Gastroesophageal sphincter (tissue), 4 donors: ENCODE measurements around the gene C17orf114.
A peak's percentile ranks its signal among the peaks of the same experiment; 100 is the strongest.

Experiments
- ATAC-seq: fragments of 150-250 bp; one replicate; pipeline ENCODE4 v1.9.1; 2016; ENCODE audit warnings: mild to moderate bottlenecking, moderate library complexity
- H3K27ac ChIP-seq, 4 donors: fragments of 200-600 bp; sonication (generic) in 3 of 4; 1 replicate in 3 of 4; 2 replicates in 1 of 4; pipeline ENCODE4 v1.5.1; 2016 to 2019
- H3K27me3 ChIP-seq: fragments of 200-600 bp; sonication (generic); one replicate; pipeline ENCODE4 v1.5.1; 2019
- H3K36me3 ChIP-seq, 2 donors: fragments of 200-600 bp; sonication (generic); one replicate each; pipeline ENCODE4 v1.5.1; 2019; ENCODE audit warnings: control low read depth in 1 of 2
- H3K4me1 ChIP-seq, 3 donors: fragments of 200-600 bp; sonication (generic); 1 replicate in 2 of 3; 2 replicates in 1 of 3; pipeline ENCODE4 v1.5.1; 2016 to 2019; ENCODE audit warnings: control low read depth in 2 of 3
- H3K4me3 ChIP-seq, 2 donors: fragments of 200-600 bp; sonication (generic); one replicate each; pipeline ENCODE4 v1.5.1; 2019; ENCODE audit warnings: mild to moderate bottlenecking in 1 of 2, moderate library complexity in 1 of 2
- H3K9me3 ChIP-seq, 3 donors: fragments of 200-600 bp; sonication (generic); one replicate each; pipeline ENCODE4 v1.5.1; 2017 to 2019; ENCODE audit warnings: control low read depth in 2 of 3
- EP300 ChIP-seq: sonication (generic); formaldehyde crosslinking; IDR thresholded peaks from one replicate; pipeline ENCODE4 v1.6.1; 2017; ENCODE audit warnings: antibody characterized with exemption, mild to moderate bottlenecking
- POLR2A ChIP-seq, 2 donors: fragments of 450-650 bp; IDR thresholded peaks; one replicate each; pipeline ENCODE4 v1.6.1; 2017; ENCODE audit warnings: antibody characterized with exemption in 2 of 2, mild to moderate bottlenecking in 2 of 2, moderate library complexity in 1 of 2
- POLR2AphosphoS5 ChIP-seq: sonication (generic); formaldehyde crosslinking; IDR thresholded peaks from one replicate; pipeline ENCODE4 v1.6.1; 2017; ENCODE audit warnings: antibody characterized with exemption
- WGBS, 2 donors: methylation state at CpG; one replicate each; pipeline ENCODE4 v1.1.5; 2018; ENCODE audit warnings: low coverage in 1 of 2; 5-methylcytosine and 5-hydroxymethylcytosine counted together
- TF ChIP-seq, protein P1 (sequence below), 4 experiments: fragments of 200-600 bp in 2 of 4; fragments of 450-650 bp in 2 of 4; sonication (generic) in 1 of 4; IDR thresholded peaks; one replicate each; pipeline ENCODE4 v1.5.1; 2017 to 2019; ENCODE audit warnings: antibody characterized with exemption in 4 of 4, mild to moderate bottlenecking in 2 of 4, moderate library complexity in 2 of 4

Gene C17orf114

GRCh38 chr17:4785311-4786105 is 16.6 kb downstream of the C17orf114 start:
- Histone ChIP-seq H3K4me3 (peak overlapping the region in 1 of 2 donors; percentile 41), H3K9me3 (no peaks in the 10 kb centered on the region), H3K4me1 (peaks cover 0 to 49% (median 28%) of the 10 kb centered on the region in 3 donors), H3K27me3 (peaks cover 57% of the 10 kb centered on the region), H3K36me3 (no peaks in the 10 kb centered on the region), H3K27ac (peak overlapping the region in 2 of 4 donors; percentile 35 to 45)
- ATAC-seq: no peak
- TF ChIP-seq, protein P1, sequence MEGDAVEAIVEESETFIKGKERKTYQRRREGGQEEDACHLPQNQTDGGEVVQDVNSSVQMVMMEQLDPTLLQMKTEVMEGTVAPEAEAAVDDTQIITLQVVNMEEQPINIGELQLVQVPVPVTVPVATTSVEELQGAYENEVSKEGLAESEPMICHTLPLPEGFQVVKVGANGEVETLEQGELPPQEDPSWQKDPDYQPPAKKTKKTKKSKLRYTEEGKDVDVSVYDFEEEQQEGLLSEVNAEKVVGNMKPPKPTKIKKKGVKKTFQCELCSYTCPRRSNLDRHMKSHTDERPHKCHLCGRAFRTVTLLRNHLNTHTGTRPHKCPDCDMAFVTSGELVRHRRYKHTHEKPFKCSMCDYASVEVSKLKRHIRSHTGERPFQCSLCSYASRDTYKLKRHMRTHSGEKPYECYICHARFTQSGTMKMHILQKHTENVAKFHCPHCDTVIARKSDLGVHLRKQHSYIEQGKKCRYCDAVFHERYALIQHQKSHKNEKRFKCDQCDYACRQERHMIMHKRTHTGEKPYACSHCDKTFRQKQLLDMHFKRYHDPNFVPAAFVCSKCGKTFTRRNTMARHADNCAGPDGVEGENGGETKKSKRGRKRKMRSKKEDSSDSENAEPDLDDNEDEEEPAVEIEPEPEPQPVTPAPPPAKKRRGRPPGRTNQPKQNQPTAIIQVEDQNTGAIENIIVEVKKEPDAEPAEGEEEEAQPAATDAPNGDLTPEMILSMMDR (IDR thresholded peaks at IDR 0.05): no peak
- 13% methylated on average over 15 of the region's 61 CpGs; no CpG with 5 or more reads in 1 of the 2 donors for WGBS, 2 donors

DNA sequence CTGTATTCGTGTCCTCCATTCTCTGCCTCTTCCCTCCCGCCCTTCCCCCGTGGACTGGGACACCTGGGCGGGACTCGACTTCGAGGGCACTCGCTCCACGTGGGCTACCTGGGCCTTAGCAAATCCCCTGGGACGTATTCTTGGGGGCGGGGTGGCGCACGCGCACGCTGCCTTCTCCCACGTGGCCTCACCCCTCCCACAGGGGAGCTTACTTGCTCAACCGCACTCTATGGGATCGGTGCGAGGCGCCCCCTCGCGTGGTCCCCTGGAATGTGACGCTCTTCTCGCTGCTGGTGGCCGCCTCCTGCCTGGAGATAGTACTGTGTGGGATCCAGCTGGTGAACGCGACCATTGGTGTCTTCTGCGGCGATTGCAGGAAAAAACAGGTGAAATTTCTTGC is 19.5 kb downstream of the C17orf114 start:
- WGBS, 2 donors: no CpG with 5 or more reads among the region's 28 CpGs
- H3K27me3 ChIP-seq: peaks cover 84% of the 10 kb centered on the region
- H3K36me3 ChIP-seq: no peaks in the 10 kb centered on the region
- TF ChIP-seq POLR2AphosphoS5: no peak
- TF ChIP-seq, protein P1 (IDR thresholded peaks at IDR 0.05): no peak
- TF ChIP-seq POLR2A (IDR thresholded peaks at IDR 0.05): no peak
- TF ChIP-seq EP300: no peak
- ATAC-seq: no peak
- no peak overlapping the region for H3K4me3 ChIP-seq
- H3K27ac ChIP-seq: no peak overlapping the region
- peaks cover 0 to 29% (median 19%) of the 10 kb centered on the region in 3 donors for H3K4me1 ChIP-seq
- H3K9me3 ChIP-seq: no peaks in the 10 kb centered on the region

GRCh38 chr17:4780325-4780955 is 21.7 kb downstream of the C17orf114 start:
- H3K9me3 ChIP-seq: no peaks in the 10 kb centered on the region
- TF ChIP-seq POLR2A (IDR thresholded peaks at IDR 0.05) (no peak), EP300 (no peak), POLR2AphosphoS5 (no peak)
- H3K4me1 ChIP-seq: peaks cover 0 to 7% (median 3%) of the 10 kb centered on the region in 3 donors
- 60 to 68% methylated on average over 1 to 9 of the region's 11 CpGs for WGBS, 2 donors
- no peak for ATAC-seq
- no peak overlapping the region for H3K27ac ChIP-seq
- H3K27me3 ChIP-seq: peaks cover 93% of the 10 kb centered on the region
- no peaks in the 10 kb centered on the region for H3K36me3 ChIP-seq
- H3K4me3 ChIP-seq: no peak overlapping the region

DNA sequence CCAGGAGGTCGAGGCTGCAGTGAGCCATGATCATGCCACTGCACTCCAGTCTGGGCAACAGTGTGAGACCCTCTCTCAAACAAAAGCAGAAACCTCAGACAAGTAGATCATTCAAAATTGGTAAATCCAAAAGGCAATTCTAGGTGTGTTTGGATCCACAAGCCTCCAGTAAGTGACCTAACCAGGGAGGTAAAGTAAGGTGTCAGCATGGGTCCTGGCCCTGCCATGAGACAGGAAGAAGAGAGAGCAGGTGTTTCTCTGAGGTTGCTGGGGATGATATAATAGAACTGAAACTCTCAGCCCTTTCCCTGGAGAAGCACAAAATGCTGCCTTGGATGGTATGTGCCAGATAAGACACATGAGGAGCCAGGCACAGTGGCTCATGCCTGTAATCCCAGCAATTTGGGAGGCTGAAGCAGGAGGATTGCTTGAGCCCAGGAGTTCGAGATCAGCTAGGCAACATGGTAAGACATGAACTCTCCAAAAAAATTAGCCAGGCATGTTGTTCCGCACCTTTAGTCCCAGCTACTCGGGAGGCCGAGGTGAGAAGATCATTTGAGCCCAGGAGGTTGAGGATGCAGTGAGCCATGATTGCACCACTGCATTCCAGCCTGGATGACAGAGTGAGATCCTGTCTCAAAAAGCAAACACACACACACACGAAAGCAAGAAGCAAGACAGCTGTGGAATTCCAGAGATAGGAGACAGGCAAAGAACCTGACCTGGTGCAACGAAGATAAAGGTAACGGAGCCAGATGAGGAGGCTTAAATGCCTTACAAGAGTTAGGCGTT is 24.0 kb downstream of the C17orf114 start:
- no peak overlapping the region for H3K4me3 ChIP-seq
- ATAC-seq: no peak
- no peak overlapping the region for H3K27ac ChIP-seq
- TF ChIP-seq EP300: no peak
- H3K4me1 ChIP-seq: no peaks in the 10 kb centered on the region
- H3K9me3 ChIP-seq: no peaks in the 10 kb centered on the region
- H3K36me3 ChIP-seq: no peaks in the 10 kb centered on the region
- WGBS, 2 donors: 55 to 63% methylated on average over 9 of the region's 9 CpGs
- H3K27me3 ChIP-seq: peaks cover 78% of the 10 kb centered on the region

GRCh38 chr17:4772235-4772613 is 29.9 kb downstream of the C17orf114 start:
- Histone ChIP-seq H3K27ac (no peak overlapping the region), H3K27me3 (peaks cover 52% of the 10 kb centered on the region), H3K4me1 (no peaks in the 10 kb centered on the region), H3K36me3 (no peaks in the 10 kb centered on the region), H3K4me3 (no peak overlapping the region), H3K9me3 (no peaks in the 10 kb centered on the region)
- WGBS, 2 donors: 55 to 68% methylated on average over 5 to 7 of the region's 10 CpGs
- TF ChIP-seq POLR2A (IDR thresholded peaks at IDR 0.05): no peak
- no peak for TF ChIP-seq POLR2AphosphoS5
- TF ChIP-seq, protein P1 (IDR thresholded peaks at IDR 0.05): no peak
- no peak for TF ChIP-seq EP300
- no peak for ATAC-seq
